Neural crest cell (in vitro differentiated cells): ENCODE results near the gene NOTCH4. TPM values are rescaled to one million over a fixed set of nuclear protein-coding genes. Genes with fewer than 3 reads are reported as not detected.

Source experiments
- DNase-seq: peaks from one replicate; pipeline ENCODE4 v3.0.0; 2021; ENCODE audit warnings: low read depth, mixed read lengths, low spot score
- H3K27ac Mint-ChIP-seq: one replicate; pipeline ENCODE4 v1.8.0; 2021; ENCODE audit warnings: mild to moderate bottlenecking, mixed read lengths; ENCODE audit not compliant: unreplicated experiment
- H3K27me3 Mint-ChIP-seq: 2 replicates; pipeline ENCODE4 v1.8.0; 2021; ENCODE audit warnings: low read depth, mild to moderate bottlenecking, mixed read lengths
- H3K36me3 Mint-ChIP-seq: 2 replicates; pipeline ENCODE4 v1.8.0; 2021; ENCODE audit warnings: low read depth, mild to moderate bottlenecking, mixed read lengths
- H3K4me1 Mint-ChIP-seq: 2 replicates; pipeline ENCODE4 v1.8.0; 2021; ENCODE audit warnings: mixed read lengths
- H3K4me3 Mint-ChIP-seq: one replicate; pipeline ENCODE4 v1.8.0; 2021; ENCODE audit warnings: mild to moderate bottlenecking, mixed read lengths
- H3K9me3 Mint-ChIP-seq: 2 replicates; pipeline ENCODE4 v1.8.0; 2021; ENCODE audit warnings: mixed read lengths
- total RNA-seq: library from RNA; stranded (reverse); gene quantifications from 2 replicates; pipeline ENCODE4 v1.2.1, GENCODE V29; 2021
- TF ChIP-seq, protein P1 (sequence below): fragments of 200-600 bp; sonication (generic); conservative IDR thresholded peaks from 2 replicates; pipeline ENCODE4 v1.5.0; 2021; ENCODE audit warnings: antibody characterized with exemption, mild to moderate bottlenecking

NOTCH4 gene
- total RNA-seq, 1 donor from 2014 or later: 5.6 TPM

DNA sequence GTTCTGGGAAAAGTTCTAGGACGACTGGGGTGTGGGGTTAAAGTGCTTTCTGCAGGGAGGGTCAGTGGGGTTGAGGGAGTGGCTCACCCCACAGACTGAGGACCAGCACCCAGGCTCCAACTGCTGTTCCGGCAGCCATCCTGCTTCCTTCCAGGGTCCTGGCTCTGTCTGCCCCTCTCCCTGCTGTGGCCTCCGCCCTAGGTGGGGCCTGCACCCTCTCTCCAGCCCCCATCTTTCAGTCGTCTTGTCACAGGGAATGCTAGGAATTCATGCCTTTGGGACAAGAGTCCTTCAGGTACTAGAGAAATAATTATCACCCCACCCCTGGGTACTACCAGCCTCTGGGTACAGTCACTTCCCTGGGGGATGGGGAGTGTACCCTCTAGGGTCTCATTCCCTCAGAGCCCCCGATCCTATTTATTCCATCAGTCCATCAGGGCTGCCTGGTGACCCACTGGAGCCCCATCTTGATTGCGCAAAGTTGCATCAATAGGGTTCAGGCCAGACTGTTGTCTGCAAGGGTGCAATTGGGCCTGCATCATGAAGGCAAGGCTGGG lies 39.7 kb downstream of the NOTCH4 start, which contains the start of gene AGER:
AGER (minus strand) TSS at position 170 of the 557 bp plus-strand sequence; CDS start at position 139, 31 bp downstream.
- H3K4me1 Mint-ChIP-seq: peaks cover 51% of the 10 kb centered on the region
- DNase-seq: no peak
- TF ChIP-seq, protein P1, sequence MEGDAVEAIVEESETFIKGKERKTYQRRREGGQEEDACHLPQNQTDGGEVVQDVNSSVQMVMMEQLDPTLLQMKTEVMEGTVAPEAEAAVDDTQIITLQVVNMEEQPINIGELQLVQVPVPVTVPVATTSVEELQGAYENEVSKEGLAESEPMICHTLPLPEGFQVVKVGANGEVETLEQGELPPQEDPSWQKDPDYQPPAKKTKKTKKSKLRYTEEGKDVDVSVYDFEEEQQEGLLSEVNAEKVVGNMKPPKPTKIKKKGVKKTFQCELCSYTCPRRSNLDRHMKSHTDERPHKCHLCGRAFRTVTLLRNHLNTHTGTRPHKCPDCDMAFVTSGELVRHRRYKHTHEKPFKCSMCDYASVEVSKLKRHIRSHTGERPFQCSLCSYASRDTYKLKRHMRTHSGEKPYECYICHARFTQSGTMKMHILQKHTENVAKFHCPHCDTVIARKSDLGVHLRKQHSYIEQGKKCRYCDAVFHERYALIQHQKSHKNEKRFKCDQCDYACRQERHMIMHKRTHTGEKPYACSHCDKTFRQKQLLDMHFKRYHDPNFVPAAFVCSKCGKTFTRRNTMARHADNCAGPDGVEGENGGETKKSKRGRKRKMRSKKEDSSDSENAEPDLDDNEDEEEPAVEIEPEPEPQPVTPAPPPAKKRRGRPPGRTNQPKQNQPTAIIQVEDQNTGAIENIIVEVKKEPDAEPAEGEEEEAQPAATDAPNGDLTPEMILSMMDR: no peak
- peaks cover 11% of the 10 kb centered on the region for H3K36me3 Mint-ChIP-seq
- no peaks in the 10 kb centered on the region for H3K9me3 Mint-ChIP-seq
- H3K27ac Mint-ChIP-seq: no peak within 1 kb of the TSS
- H3K4me3 Mint-ChIP-seq: peak within 1 kb of the TSS; percentile 67
- no peaks in the 10 kb centered on the region for H3K27me3 Mint-ChIP-seq

- H3K27me3 Mint-ChIP-seq: no peaks in the 10 kb centered on the region
- no peaks in the 10 kb centered on the region for H3K9me3 Mint-ChIP-seq
- DNase-seq: no peak
- H3K4me1 Mint-ChIP-seq: peaks cover 51% of the 10 kb centered on the region
- TF ChIP-seq, protein P1: no peak
- peaks cover 15% of the 10 kb centered on the region for H3K36me3 Mint-ChIP-seq
- H3K4me3 Mint-ChIP-seq: peak overlapping the region; percentile 67
- H3K27ac Mint-ChIP-seq: no peak overlapping the region
Observed at GRCh38 chr6:32183483-32184083, 40.3 kb downstream of the NOTCH4 start.

- H3K27ac Mint-ChIP-seq: no peak overlapping the region
- no peaks in the 10 kb centered on the region for H3K9me3 Mint-ChIP-seq
- H3K36me3 Mint-ChIP-seq: peaks cover 15% of the 10 kb centered on the region
Observed at GRCh38 chr6:32183030-32183429, 40.8 kb downstream of the NOTCH4 start.

DNA sequence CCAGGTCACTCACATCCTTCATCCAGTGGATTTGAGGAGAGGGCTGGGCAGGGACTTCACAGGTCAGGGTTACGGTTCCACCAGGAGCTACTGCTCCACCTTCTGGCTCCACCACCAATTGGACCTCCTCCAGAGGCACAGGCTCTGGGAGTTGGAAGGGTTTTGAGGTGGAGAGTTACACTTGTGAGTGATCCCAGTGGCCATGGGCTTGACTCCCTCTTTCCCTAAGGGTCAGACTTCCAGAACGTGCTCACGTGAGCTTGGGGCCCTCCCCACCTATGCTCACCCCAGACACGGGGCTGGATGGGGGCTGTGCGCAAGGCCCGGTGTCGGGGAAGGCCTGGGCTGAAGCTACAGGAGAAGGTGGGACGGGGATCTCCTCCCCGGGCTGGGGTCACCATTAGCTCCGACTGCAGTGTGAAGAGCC lies 41.3 kb downstream of the NOTCH4 start:
- no peak for DNase-seq
- Mint-ChIP-seq H3K9me3 (no peaks in the 10 kb centered on the region), H3K4me1 (peaks cover 53% of the 10 kb centered on the region), H3K27me3 (peaks cover 6% of the 10 kb centered on the region), H3K36me3 (peaks cover 14% of the 10 kb centered on the region), H3K4me3 (peak overlapping the region; percentile 57), H3K27ac (no peak overlapping the region)
- TF ChIP-seq, protein P1: no peak

More at GRCh38 chr6:32183030-32183429, 40.8 kb downstream of the NOTCH4 start:
- DNase-seq: no peak
- Mint-ChIP-seq H3K4me3 (peak overlapping the region; percentile 67), H3K27me3 (peaks cover 3% of the 10 kb centered on the region), H3K4me1 (peaks cover 51% of the 10 kb centered on the region)
- TF ChIP-seq, protein P1: no peak

- Mint-ChIP-seq H3K4me1 (peaks cover 53% of the 10 kb centered on the region), H3K36me3 (peaks cover 10% of the 10 kb centered on the region), H3K4me3 (peak overlapping the region; percentile 17), H3K27ac (no peak overlapping the region), H3K9me3 (no peaks in the 10 kb centered on the region), H3K27me3 (peaks cover 6% of the 10 kb centered on the region)
- DNase-seq: no peak
- TF ChIP-seq, protein P1: no peak
Observed at GRCh38 chr6:32181915-32182529, 41.8 kb downstream of the NOTCH4 start.
